Kidney (tissue), 14 donors: ENCODE results near the gene PPP1R3E. TPM values are rescaled to one million over a fixed set of nuclear protein-coding genes. Genes with fewer than 3 reads are reported as not detected.
A peak's percentile ranks its signal among the peaks of the same experiment; 100 is the strongest.

ENCODE experiments used
- DNase-seq, 5 donors: peaks; one replicate each; pipeline ENCODE4 v3.0.0-alpha.2; 2013 to 2020
- FAIRE-seq: peaks from 2 replicates; lab custom pipeline; 2012; peaks lifted over from hg19 to GRCh38; lab: Jason Lieb, UNC
- H3K27ac ChIP-seq, 2 donors: one replicate each; pipeline ENCODE4 v1.7.0; 2013; ENCODE audit warnings: low read depth in 2 of 2, low read length in 2 of 2, inconsistent platforms in 1 of 2
- H3K27me3 ChIP-seq: one replicate; pipeline ENCODE4 v1.7.1; 2013; ENCODE audit warnings: low read length, inconsistent platforms; ENCODE audit not compliant: control insufficient read depth, insufficient read depth
- H3K36me3 ChIP-seq, 3 donors: one replicate each; pipeline versions ENCODE4 v1.7.0 to v1.7.1; 2013; ENCODE audit warnings: low read length in 3 of 3, control low read depth in 1 of 3, inconsistent platforms in 1 of 3; ENCODE audit not compliant: insufficient read depth in 3 of 3, control insufficient read depth in 2 of 3
- H3K4me1 ChIP-seq, 3 donors: one replicate each; pipeline versions ENCODE4 v1.7.0 to v1.7.1; 2013; ENCODE audit warnings: low read length in 3 of 3, inconsistent platforms in 1 of 3, low read depth in 1 of 3; ENCODE audit not compliant: control insufficient read depth in 2 of 3, insufficient read depth in 2 of 3
- H3K4me3 ChIP-seq, 3 donors: one replicate each; pipeline versions ENCODE4 v1.7.0 to v1.8.1; 2013; ENCODE audit warnings: low read length in 3 of 3, control low read depth in 1 of 3, inconsistent platforms in 1 of 3
- H3K9ac ChIP-seq, 3 donors: one replicate each; pipeline versions ENCODE4 v1.7.0 to v1.7.1; 2013; ENCODE audit warnings: low read length in 3 of 3, control low read depth in 1 of 3, inconsistent platforms in 1 of 3
- H3K9me3 ChIP-seq, 3 donors: one replicate each; pipeline versions ENCODE4 v1.7.0 to v1.7.1; 2013; ENCODE audit warnings: low read length in 3 of 3, control low read depth in 1 of 3, inconsistent platforms in 1 of 3; ENCODE audit not compliant: control insufficient read depth in 2 of 3, insufficient read depth in 1 of 3
- CTCF ChIP-seq: IDR thresholded peaks from 3 replicates; pipeline ENCODE4 v1.5.1; 2012; ENCODE audit warnings: mild to moderate bottlenecking, moderate library complexity, borderline replicate concordance; ENCODE audit not compliant: insufficient read depth; ENCODE audit errors: extremely low read depth
- intact Hi-C: fragments of 100-400 bp; cut with DNase I; formaldehyde crosslinking; loops from one replicate; pipeline ENCODE4 v1.11.1; 2022
- polyA plus RNA-seq: library from polyadenylated mRNA; stranded (reverse); fragments of 350-450 nt; fragmentation: Illumina TruSeq; extraction: RNeasy Lipid Tissue Mini Kit (QIAGEN cat#74804); gene quantifications from one replicate; pipeline ENCODE4 v1.2.3, GENCODE V29; 2014; ENCODE audit warnings: low read depth, low replicate concordance; ENCODE audit not compliant: insufficient read depth
- total RNA-seq: library from RNA; stranded (reverse); fragmentation: NEBNext Ultra II Directional; extraction: Animal tissue kit (Norgen Biotek cat#: 25700); gene quantifications from one replicate; pipeline ENCODE4 v1.2.1, GENCODE V29; 2021
- donor health status: control.
- donor health status: control.
- donor health status: control.
- donor health status: control.
- donor health status: control.
- donor health status: DM: yes; HTN: yes; CAD: no.
- donor health status: Normal renal cell carcinoma (clear cell type).

The PPP1R3E gene
- total and polyA plus RNA-seq, 2 donors from 2014 or later, result 17.3 to 22.8 TPM

GRCh38 chr14:23320584-23321571 lies 18.2 kb upstream of the PPP1R3E start, which contains the start of gene PABPN1:
TSS of gene PABPN1 (plus strand) at chr14:23321457. CDS start at chr14:23321470, 13 bp downstream.
- DNase-seq (peak; percentile 99 to 100 (median 100)), FAIRE-seq (peak; percentile 98)
- peaks cover 9 to 25% (median 10%) of the 10 kb centered on the region in 3 donors for H3K36me3 ChIP-seq
- intact Hi-C loops, result no loop called here
- H3K27me3 ChIP-seq, result no peaks in the 10 kb centered on the region
- H3K9ac ChIP-seq, result peak within 1 kb of the TSS; percentile 84 to 98 (median 95)
- H3K4me1 ChIP-seq, result peaks cover 3 to 19% (median 16%) of the 10 kb centered on the region in 3 donors
- peak within 1 kb of the TSS; percentile 89 to 100 (median 96) for H3K4me3 ChIP-seq
- H3K27ac ChIP-seq, result peak within 1 kb of the TSS; percentile 92 to 98
- no peaks in the 10 kb centered on the region for H3K9me3 ChIP-seq
- peak; percentile 3 for TF ChIP-seq CTCF

- DNase-seq (no peak), FAIRE-seq (no peak)
- intact Hi-C loops, result no loop called here
- no peaks in the 10 kb centered on the region for H3K27me3 ChIP-seq
- H3K4me1 ChIP-seq, result peaks cover 3 to 19% (median 16%) of the 10 kb centered on the region in 3 donors
- peak overlapping the region; percentile 92 to 98 for H3K27ac ChIP-seq
- TF ChIP-seq CTCF, result no peak
- peak overlapping the region; percentile 73 to 84 (median 77) for H3K4me3 ChIP-seq
- H3K9ac ChIP-seq, result peak overlapping the region in 2 of 3 donors; percentile 75 to 80
- peaks cover 9 to 24% (median 10%) of the 10 kb centered on the region in 3 donors for H3K36me3 ChIP-seq
- no peaks in the 10 kb centered on the region for H3K9me3 ChIP-seq
Measured at GRCh38 chr14:23319746-23320583, 17.3 kb upstream of the PPP1R3E start.

GRCh38 chr14:23316300-23316699 lies 13.6 kb upstream of the PPP1R3E start:
- no peak overlapping the region for H3K27ac ChIP-seq
- H3K9me3 ChIP-seq, result no peaks in the 10 kb centered on the region
- H3K9ac ChIP-seq, result no peak overlapping the region
- FAIRE-seq (no peak), DNase-seq (no peak)
- peaks cover 0 to 5% (median 0%) of the 10 kb centered on the region in 3 donors for H3K4me1 ChIP-seq
- no peaks in the 10 kb centered on the region for H3K27me3 ChIP-seq
- intact Hi-C loops, result no loop called here
- H3K4me3 ChIP-seq, result no peak overlapping the region
- TF ChIP-seq CTCF, result no peak
- peaks cover 0 to 3% (median 0%) of the 10 kb centered on the region in 3 donors for H3K36me3 ChIP-seq
